Measurements from ENCODE around the gene AMFR.

The AMFR gene

DNA sequence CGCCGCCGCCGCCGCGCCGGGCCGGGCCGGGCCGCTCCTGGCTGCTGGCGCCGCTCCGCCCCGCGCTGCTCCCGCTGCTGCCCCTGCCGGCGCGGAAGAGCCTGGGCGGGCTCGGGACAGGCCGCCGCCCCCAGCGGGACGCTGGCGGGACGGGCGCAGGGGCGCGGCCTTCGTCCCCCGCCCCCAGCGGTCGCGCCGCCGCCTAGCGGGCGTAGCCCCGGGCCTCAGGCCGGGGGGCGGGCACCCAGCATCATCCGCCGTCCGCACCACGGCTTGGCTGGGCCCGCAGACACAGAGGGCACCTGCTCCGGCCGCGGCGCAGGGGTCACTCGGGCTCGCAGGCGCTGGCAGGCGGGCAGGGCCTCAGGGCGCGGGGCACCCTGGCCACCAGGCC lies at the start of gene AMFR:
AMFR (minus strand) TSS at position 107 of the 394 bp plus-strand sequence. CDS start 218 bp downstream, outside the sequence.
- DNase-seq (ENCODE audit: low read depth): peak; percentile 70

DNA sequence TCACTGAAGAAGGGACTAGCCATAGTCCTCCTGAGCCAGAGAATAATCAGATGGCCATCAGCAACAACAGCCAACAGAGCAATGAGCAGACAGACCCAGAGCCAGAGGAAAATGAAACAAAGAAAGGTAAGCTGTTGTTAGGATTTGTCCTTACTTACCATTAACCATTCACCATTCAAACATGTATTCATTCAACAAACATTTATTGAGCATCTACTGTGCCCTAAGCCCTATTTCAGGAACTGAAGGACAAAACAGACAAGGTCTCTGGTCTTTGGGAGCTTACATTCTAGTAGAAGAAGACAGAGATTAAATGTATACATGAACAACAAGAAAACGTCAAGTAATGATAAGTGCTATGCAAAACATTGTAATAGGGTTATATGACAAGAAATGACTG lies 45.3 kb upstream of the AMFR start:
- no peak for DNase-seq (ENCODE audit: low read depth)

DNA sequence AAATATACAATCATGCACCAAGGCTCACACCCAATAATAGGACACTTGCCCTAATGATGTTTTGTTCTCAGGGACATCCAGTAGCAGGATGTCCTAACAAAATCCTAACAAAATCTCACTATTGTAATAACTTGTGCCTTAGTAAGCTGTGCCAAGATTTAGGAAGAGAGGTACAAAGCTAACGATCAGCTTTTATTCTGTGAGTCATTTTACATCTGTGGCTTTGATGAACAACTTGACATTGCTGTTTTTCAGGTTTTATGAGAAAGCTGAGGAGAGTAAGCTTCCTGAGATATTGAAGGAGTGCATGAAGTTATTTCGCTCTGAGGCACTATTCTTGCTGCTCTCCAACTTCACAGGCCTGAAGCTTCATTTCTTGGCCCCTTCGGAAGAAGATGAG lies 44.9 kb upstream of the AMFR start:
- no peak for DNase-seq (ENCODE audit: low read depth)

DNA sequence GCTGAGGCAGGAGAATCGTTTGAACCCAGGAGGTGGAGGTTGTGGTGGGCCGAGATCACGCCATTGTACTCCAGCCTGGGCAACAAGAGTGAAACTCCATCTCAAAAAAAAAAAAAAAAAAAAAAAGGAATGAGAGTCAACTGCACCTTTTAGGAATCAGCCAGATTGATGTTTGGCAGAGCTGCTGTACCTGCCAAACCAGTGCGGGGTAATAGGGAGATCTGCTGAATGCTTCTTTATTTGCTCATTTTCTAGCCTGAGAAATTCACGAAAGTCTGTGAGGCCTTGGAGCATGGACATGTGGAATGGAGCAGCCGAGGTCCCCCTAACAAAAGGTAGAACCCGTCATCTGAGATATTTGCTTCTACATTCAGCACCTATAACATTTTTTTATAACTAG lies 44.4 kb upstream of the AMFR start:
- DNase-seq (ENCODE audit: low read depth): no peak

DNA sequence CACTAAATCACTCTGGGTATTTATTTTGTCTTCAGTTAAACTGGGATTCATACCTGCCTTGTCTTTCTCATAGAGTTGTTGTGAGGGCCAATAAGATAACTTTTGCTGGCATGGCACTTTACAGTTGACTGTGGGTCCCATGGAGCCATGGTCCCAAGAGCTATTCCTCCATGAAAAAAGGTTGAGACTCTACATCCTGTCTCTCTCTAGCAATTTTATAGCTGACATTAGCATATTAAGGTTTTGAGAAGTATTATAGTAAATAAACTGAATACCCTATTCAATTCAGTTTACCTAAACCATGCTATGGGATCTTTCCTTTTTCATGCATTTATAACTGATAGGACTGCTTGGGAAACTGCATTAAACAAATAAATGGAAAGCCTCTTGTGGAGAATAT lies 43.5 kb upstream of the AMFR start:
- no peak for DNase-seq (ENCODE audit: low read depth)

DNA sequence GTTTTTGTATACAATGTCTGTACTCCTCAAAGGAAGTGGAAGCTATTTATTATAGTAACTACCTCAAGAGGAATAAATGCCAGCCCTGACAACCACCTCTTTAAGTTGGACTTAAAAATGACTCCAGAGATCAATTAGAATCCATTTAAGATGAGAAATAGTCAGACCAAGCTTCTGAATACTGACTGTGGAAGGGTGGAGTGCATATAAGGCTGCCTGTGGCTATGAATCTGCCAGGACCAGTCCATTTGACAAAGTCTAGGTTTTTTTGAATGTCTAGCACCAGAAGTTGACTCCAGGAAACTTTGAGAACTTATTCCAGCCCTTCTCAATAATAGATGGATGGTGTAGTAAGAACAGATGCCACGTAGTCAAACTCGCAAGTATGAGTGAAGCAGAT lies 41.0 kb upstream of the AMFR start:
- DNase-seq (ENCODE audit: low read depth): no peak

DNA sequence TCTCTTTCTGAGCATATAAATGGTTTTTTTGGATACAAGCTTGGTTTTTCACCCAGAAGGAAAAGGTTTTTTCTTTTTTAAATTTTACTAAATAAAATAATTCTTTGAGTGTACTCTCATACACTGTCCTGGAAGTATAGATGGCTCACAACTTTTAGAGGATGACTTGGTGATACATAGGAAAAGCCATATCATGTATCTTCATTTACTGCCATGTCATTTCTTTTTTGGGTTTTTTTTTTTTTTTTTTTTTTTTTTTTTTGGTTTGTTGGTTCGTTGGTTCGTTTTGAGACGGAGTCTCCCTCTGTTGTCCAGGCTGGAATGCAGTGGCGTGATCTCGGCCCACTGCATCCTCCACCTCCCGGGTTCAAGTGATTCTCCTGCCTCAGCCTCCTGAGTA lies 37.8 kb upstream of the AMFR start:
- DNase-seq (ENCODE audit: low read depth): no peak

DNA sequence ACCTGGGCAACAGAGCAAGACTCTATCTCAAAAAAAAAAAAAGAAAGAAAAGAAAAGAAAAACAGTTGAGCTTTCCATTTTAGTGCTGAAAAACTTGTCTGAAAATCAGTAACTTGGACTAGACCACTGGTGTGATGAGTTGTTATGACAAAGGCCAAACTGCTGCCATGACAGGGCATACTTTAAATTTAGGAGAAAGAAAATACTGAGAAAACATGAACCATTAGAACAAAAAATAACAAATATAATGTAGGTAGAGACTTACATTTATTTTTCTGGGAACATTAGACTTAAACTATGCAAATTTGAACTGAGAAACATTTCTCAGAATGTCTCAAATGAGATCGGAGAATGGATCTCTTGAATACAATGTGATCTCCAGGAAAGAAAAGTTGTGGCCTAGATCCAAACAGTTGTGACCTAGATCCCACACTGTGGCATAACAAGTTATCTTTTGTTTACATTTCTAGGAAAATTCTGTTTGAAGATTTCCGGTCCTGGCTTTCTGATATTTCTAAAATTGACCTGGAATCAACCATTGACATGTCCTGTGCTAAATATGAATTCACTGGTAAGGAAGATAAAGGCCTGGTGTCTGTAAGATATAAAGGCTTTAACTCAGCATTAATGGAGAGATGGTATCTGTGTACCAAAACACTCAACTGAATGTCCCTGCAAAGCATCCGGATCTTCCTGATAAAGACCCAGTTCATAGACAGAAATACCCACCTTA lies 36.9 kb upstream of the AMFR start:
- DNase-seq (ENCODE audit: low read depth): no peak

DNA sequence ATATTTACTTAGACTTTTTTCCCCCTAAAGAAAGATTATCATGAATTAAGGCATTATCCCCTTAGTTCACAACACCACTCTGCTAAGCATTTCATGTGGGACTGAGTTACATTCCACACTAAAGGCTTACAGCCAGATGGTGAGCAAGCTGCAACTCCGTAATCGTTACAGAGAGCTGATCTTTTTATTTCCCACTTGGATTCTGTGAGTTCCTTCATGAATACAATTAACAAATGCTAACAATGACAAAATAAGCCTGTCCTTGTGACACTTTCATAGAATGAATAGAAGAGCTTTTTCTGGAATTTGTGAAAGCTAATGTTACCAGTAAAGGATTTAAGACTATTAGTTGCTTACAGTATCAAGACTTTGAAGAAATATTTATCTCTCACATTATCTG lies 34.8 kb upstream of the AMFR start:
- no peak for DNase-seq (ENCODE audit: low read depth)

DNA sequence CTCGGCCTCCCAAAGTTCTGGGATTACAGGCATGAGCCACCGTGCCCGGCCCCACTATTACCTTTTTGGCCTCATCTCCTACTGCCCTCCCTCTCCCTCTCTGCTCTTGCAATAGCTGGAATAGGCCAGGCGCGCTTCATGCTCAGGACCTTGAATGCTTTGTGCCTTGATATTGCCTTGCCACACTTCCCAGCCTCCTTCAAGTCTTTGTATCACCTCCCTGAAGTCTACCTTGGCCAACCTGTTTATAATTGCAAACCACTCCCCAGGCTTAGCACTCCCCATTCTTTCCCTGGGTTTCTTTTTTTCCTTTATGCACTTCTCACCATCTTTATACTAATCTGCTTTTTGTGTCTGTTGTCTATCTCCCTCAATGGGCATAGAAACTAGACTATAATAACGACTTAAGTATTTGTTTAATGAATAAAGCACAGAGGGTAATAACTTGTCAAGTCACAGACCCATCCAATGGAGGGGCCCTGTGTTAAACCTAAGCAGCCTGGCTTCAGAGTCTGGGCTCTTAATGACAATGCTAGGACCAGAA lies 32.7 kb upstream of the AMFR start:
- no peak for DNase-seq (ENCODE audit: low read depth)

DNA sequence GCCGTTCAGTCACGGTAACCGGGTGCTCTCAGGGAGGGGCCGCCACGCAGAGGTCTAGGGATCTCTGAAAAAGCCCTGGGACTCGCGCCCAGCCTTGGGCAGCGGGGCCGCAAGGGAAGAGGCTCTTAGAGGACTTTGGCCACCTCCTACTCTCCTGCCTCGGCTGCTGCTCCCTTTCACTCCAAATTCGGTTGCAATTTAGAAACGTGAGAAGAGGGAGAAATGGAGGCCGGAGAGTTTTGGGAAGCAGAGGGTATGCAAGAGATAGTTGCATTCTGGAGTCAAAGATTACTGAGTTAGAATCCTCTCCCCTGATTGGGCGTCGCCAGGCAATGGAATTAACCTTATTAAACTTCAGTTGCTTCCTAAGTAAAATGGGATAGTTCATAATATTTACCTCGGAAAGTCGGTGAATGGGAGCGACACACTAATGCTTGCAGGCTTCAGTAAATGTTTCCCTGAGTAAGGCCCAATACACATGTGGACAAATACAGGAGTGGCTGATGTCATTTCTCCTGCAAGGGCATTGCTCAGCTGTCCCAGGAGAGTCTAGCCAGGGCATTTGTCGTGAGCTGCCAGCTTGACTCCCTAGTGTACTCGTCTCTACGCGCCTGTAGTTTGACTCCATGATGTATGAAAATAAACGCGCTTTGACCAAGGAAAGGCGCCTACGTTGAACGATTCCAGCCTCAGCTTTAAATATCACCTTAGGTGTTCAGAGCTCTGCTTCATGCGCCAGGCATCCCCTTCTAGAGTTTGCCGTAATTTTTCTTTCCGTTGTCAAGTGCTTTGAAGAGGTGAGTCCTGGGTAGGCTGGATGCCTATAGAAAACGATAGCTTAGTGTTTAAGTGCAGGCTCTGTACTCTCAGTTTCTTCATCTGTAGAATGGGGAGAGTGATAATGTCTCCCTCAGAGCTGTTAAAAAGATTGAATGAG lies 26.7 kb upstream of the AMFR start:
- no peak for DNase-seq (ENCODE audit: low read depth)

DNA sequence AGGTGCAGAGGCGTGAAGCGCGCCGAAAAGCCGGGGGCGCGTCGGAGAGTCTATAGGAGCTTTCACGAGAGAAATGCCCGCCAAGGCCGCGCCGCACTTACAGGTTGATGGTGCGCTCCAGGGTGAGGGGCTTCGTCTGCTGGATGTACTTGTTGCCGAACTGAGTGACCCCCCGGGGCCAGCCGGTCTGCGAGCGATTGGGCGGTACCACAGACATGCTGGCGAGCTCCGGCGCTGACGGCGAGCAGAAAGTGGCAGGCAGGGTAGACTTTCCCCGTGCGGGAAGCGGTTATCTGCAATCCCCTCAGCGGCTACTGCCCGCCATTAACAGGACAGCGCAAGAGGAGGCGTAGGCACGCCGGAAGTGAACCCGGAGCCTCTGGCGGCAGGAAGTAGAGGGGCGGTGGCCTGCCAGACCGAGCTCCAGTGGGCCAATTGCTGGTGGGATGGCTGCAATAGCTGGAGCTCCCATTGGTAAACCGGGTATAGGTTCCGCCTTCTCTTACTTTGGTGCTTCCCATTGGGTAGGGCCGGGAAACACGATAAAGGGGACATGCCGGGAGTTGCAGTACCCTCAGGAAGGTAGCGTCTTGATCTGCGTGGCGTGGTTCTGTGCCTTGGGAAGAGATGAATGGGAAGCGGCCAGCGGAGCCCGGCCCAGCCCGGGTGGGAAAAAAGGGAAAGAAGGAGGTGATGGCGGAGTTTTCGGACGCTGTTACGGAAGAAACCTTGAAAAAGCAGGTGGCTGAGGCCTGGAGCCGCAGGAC lies 25.8 kb upstream of the AMFR start, which contains the start of the genes NUDT21 and OGFOD1:
NUDT21 (minus strand) TSS at position 347 of the 767 bp plus-strand sequence; CDS start at position 217, 130 bp downstream.
OGFOD1 (plus strand) TSS at position 569 of the 767 bp plus-strand sequence; CDS start at position 628, 59 bp downstream.
- DNase-seq (ENCODE audit: low read depth): peak; percentile 87

DNA sequence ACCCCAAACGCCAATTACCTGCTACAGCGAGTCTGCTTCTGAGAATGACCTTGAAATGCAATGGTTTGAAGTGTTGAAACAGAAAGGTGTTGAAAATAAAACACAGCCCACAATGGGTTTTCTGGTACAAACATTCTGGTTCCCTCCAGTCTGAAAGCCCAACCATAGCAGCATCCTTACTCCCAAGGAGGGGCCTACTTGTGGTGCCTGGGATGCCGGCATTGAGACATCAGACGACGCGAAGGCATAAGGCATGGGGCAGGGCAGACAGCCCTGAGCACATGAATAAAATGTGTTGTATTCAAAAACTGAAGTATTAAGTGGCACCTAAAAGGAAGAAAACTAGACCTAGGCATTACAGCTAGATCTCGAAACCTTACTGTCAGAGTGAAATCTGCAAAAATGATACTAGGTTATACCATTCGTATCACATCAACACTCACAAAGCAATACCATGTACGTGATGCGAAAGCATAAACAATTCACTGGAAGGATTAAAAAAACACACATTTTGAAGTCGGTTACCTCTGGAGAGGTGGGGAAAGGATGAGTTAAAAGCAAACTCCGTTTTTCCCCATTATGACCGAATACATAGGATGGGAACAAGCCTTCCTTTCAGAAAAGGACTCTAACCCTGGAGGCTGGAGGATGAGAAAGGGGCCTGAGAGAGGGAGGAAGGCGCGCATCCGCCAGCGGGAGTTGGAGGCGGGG lies 25.1 kb upstream of the AMFR start:
- no peak for DNase-seq (ENCODE audit: low read depth)

DNA sequence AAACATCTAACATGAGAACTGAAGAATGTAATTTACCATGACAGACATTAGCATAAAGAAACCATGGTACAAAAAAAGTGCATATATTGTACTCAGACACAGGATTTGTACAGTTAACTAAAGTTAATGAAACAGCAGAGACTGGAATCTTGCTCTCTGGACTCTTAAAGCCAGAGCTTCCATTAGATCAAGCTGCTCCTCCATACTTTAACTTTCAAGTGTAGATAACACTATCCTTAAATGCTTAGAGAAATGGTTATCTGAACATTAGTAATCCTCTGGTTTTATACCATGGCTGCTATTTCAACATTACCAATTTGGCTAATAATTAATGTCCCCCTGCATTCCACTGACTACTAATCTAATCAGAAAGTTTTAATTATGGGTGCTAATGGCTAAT lies 22.7 kb upstream of the AMFR start:
- DNase-seq (ENCODE audit: low read depth): no peak

DNA sequence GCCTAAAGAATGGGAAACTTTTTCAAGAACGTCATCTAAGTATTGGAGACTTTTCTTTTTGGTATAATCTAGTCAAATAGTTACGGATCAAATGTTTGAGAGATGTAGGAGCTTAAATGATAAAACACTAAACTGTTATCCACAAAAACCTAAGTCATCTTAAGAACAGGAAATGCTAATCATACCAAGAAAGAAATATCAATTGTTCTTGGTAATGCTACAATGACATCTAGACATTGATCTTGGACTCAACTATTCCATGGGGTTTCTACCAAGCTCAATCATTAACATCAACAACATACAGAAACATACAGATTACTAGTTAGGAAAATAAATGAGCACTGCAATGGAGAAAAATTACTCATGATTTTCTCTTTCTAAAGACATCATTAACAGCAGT lies 21.9 kb upstream of the AMFR start:
- no peak for DNase-seq (ENCODE audit: low read depth)

DNA sequence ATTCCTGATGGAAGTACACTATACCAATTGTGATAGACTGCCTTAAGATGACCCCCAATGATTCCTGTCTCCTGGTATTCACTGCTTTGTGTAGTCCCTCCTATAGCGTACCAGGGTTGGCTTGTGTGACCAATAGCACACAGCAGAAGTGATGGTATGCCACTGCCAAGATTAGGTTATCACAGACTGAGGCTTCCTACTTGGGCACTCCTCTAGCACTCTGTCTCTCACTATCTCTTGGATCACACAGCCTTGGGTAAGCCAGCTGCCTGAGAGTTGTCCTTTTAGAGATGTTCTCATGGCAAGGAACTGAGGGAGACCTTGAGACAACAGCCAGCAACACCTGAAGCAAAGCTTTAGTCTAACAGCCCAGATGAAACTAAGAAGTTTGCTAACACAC lies 12.7 kb upstream of the AMFR start:
- no peak for DNase-seq (ENCODE audit: low read depth)

DNA sequence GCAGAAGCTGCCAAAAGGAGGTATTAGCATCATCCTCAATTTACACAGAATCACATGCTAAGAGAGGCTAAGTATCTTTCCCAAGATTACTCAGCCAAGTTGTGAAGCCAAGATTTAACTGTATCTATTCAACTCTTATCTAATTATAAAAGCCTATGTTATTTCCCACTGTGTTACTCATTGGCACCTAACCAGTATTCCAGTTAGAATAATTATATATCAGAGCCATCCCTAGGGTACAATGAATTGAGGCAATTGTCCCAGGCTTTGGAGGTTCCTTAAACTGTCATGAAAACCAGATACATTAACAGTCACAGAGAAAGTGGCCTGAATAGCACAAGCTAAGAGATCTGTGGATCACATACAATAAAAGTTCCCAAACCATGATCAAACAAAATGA lies 10.9 kb upstream of the AMFR start:
- DNase-seq (ENCODE audit: low read depth): no peak

DNA sequence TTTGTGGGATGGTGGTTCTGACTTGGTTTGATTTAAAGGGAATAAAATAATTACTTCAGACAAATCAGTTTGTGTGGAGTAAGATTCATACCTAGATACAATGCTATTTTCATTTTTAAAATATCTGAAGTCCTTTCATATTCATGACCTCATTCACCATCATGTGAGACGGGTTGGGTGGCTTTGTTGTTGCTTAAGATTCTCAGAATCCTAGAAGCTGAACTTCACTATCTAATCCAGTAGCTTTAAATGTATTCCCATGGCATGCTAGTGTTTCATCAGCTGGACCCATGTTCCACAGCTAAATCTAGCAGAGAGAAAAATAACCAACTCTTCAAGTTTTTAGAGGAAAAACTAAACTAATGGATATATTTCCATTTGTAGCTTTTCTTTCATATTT lies 2.7 kb upstream of the AMFR start:
- DNase-seq (ENCODE audit: low read depth): no peak

DNA sequence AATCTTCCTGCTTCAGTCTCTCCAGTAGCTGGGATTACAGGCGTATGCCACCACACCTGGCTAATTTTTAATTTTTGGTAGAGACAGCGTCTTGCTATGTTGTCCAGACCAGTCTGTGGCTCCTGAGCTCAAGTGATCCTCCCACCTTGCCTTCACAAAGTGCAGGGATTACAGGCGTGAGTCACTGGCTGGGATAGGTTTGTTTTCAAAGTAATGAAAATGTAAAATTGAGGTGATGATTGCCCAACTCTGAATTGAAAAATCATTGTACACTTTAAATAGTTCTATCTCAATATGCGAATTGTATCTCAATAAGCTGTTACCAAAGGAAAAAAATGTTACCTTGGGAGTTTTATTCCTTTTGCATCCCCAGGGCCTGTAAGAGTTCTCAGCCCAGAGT lies 1.2 kb upstream of the AMFR start:
- DNase-seq (ENCODE audit: low read depth): no peak

DNA sequence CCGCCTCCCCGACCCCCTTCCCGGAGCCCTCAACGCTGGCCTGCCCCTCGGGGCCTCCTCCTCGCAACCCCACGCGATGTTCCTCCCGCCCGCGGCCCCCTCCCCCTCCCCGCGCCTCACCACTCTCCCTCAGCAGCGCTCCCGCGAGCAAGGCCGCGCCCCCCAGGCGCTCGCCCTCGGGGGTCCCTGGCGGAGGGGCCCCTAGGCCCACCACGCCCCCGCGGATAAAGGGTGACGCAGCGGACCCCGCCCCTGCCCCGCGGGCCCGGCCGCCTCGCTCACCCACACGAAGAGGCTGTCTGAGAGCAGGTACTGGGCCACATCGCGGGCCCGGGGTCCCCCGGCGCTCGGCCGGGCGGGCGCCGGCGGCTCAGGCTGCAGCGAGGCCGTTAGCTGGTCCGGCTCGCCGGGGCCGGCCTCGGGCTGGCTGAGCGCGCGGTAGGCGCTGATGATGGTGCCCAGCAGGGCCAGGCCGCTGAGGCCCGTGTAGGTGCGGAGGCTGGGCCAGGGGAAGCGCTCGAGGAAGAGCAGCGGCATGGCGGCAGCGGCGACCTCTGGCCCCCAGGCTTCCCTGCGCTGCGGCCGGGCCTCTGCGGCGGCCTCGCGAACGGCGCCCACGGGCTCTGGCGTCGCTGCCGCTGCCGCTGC lies 430 bp downstream of the AMFR start:
- peak; percentile 15 for DNase-seq (ENCODE audit: low read depth)

DNA sequence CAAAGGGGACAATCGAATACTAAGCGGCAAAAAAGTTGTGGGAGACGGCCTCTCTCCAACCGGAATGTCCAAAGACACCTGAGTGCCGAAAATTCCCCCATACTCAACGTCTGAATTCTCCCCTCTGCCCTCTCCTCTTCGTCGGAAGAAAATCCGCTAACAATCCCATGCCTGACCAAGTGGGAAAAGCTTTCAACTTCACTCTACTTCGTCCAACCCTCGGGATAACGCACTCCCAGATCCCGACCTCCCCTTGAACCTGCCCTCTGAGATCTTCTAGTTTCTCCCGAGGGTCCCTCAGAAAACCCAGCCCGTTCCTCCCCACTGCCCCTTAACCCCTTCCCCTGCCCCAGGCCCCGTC lies 961 bp downstream of the AMFR start:
- no peak for DNase-seq (ENCODE audit: low read depth)

Data from activated T-helper 1 cell treated with Interleukin-2 at 50 U/mL for 16 hours (primary cell).